HUES64 (cell line): ENCODE measurements around the gene CDY2B.
"Not testable (repeated sequence)": the region's sequence is repeated elsewhere in the genome, so short reads cannot be mapped to it uniquely, and the experiment has no call there.

ENCODE experiments used
- H3K27ac ChIP-seq: 2 replicates; pipeline ENCODE4 v1.7.0; 2013; ENCODE audit warnings: low read depth, low read length, inconsistent platforms
- H3K27me3 ChIP-seq: 2 replicates; pipeline ENCODE4 v1.6.1; 2013; ENCODE audit warnings: mild to moderate bottlenecking, low read length; ENCODE audit not compliant: insufficient read depth
- H3K36me3 ChIP-seq: 2 replicates; pipeline ENCODE4 v1.6.1; 2013; ENCODE audit warnings: mild to moderate bottlenecking, low read length; ENCODE audit not compliant: insufficient read depth
- H3K4me1 ChIP-seq: 2 replicates; pipeline ENCODE4 v1.6.1; 2013; ENCODE audit warnings: mild to moderate bottlenecking, low read length, moderate library complexity; ENCODE audit not compliant: insufficient read depth
- H3K4me3 ChIP-seq: 2 replicates; pipeline ENCODE4 v1.5.1; 2013; ENCODE audit warnings: mild to moderate bottlenecking, low read length, moderate library complexity
- H3K9ac ChIP-seq: 2 replicates; pipeline ENCODE4 v1.6.1; 2013; ENCODE audit warnings: mild to moderate bottlenecking, low read depth, low read length
- H3K9me3 ChIP-seq: 2 replicates; pipeline ENCODE4 v1.6.1; 2013; ENCODE audit warnings: low read depth, low read length; ENCODE audit not compliant: insufficient read depth
- WGBS: fragments of 150-250, 120-280 bp; methylation state at CpG from one replicate; pipeline ENCODE4 v1.1.7; 2013; ENCODE audit warnings: missing lambda C conversion rate; 5-methylcytosine and 5-hydroxymethylcytosine counted together

CDY2B gene

GRCh38 chrY:17856508-17856907, 23.5 kb downstream of the CDY2B start:
- H3K9me3 ChIP-seq, H3K27me3 ChIP-seq, H3K27ac ChIP-seq, H3K4me1 ChIP-seq, H3K9ac ChIP-seq, H3K4me3 ChIP-seq, H3K36me3 ChIP-seq: not testable (repeated sequence)
- WGBS: no CpG with 5 or more reads among the region's 3 CpGs

- H3K4me1 ChIP-seq, H3K36me3 ChIP-seq, H3K9me3 ChIP-seq, H3K27ac ChIP-seq, H3K4me3 ChIP-seq, H3K9ac ChIP-seq, H3K27me3 ChIP-seq: not testable (repeated sequence)
- WGBS: no CpG with 5 or more reads among the region's 4 CpGs
Observed at GRCh38 chrY:17849131-17849530, 30.9 kb downstream of the CDY2B start.

GRCh38 chrY:17832149-17832548, 47.9 kb downstream of the CDY2B start:
- not testable (repeated sequence) for H3K4me3 ChIP-seq, H3K27ac ChIP-seq, H3K9ac ChIP-seq, H3K36me3 ChIP-seq, H3K27me3 ChIP-seq, H3K9me3 ChIP-seq, H3K4me1 ChIP-seq
- no CpG with 5 or more reads among the region's 12 CpGs for WGBS
